GM19328 (cell line): Measurements from ENCODE around the gene CLK2.
"Not testable (repeated sequence)": the region's sequence is repeated elsewhere in the genome, so short reads cannot be mapped to it uniquely, and the experiment has no call there.

Experiments used
- ATAC-seq: cut with Tn5 transposase; IDR thresholded peaks from one replicate; pipeline ENCODE4 v1.9.1; 2021; ENCODE audit warnings: mild to moderate bottlenecking, moderate library complexity; ENCODE audit not compliant: unreplicated experiment

The CLK2 gene

DNA sequence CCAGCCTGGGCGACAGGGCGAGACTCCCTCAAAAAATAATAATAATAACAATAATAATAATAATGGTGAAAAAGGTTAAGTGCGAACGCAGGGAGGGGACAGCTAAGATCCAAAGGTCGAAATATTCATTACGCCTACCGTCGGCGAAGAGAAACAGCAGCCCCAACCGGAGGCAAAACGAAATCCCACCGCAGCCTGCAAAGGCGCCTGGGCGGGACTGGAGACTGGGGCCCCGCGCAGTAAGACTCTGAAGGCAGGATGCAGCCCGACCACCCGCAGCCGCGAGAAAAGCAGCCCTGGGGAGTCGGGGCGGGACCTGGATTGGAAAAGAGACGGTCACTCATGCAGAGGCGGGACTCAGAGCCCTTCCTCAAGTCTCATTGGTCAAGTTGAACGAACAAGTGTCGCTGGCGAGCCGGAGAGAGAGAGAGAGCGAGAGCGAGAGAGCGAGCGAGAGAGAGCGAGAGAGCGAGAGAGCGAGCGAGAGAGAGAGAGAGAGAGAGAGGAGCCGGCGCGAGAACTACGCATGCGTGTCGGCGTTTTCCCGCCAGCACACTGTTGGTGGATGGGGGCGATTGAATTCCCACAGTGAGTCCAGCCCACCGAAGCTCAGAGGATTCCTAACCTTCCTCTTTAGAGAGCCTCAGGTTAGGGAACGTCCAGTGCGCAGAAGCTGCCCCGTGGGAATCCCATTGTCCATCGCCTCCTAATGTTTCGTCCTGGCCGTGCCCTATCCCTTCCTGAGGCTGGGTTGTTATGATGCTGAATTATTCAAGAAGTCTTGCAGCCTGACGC lies 28.7 kb downstream of the CLK2 start:
- ATAC-seq: peak; percentile 87

DNA sequence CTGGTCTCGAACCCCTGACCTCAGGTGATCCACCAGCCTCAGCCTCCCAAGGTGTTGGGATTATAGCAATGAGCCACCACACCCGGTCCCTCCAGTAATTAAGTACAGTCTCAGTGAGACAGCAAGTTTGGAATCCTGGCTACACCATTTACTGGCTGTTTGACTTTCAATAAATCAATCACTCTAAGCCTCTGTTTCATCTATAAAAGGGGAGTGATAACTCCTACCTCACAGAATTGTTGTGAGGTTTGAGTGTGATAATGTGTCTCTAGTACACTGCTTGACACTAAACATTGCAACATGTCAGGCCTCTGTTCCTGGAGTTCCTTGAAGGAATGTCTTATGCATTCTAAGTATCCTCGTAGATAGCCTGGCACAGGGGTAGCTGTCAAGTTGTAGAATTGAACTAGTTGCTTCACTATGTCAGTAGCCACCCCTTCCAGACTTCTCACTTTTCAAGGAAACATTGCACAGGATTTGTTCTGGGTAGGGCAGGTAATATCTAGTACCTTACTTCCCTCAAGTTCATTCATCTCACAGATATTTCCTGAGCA lies 30.4 kb downstream of the CLK2 start:
- ATAC-seq: no peak

GRCh38 chr1:155241841-155242264 lies 31.5 kb downstream of the CLK2 start:
- ATAC-seq: no peak

DNA sequence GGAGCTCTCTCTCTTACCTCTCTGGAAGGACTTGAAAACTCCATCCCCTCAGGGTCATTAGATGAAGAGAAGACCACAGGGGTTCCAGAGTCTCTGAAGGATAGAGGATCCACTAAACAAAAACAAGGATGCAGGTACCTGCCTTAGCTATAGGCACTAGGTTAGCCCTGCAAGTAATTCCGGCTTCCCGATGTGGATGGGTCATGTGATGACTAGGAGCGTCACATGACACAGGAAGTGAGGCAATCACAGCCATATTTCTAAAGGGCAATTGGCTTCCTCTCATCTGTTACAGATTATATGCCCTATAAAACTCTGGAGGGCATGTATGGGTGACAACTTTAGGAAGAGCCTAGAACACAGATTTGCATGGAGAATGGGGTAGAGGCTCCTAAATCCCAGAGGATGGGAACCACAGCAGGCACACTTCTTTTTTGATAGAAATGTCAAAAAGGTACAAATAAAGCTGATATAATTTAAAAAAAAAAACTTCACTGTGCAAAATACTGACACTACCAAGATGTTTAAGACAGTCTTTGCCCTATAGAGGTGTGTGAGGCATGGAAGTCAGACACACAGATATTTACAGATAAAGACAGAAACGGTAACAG lies 32.1 kb downstream of the CLK2 start:
- no peak for ATAC-seq

GRCh38 chr1:155236451-155236850 lies 36.9 kb downstream of the CLK2 start:
- no peak for ATAC-seq

GRCh38 chr1:155235375-155235774 lies 37.9 kb downstream of the CLK2 start:
- ATAC-seq: not testable (repeated sequence)

GRCh38 chr1:155233502-155233901 lies 39.8 kb downstream of the CLK2 start:
- not testable (repeated sequence) for ATAC-seq

DNA sequence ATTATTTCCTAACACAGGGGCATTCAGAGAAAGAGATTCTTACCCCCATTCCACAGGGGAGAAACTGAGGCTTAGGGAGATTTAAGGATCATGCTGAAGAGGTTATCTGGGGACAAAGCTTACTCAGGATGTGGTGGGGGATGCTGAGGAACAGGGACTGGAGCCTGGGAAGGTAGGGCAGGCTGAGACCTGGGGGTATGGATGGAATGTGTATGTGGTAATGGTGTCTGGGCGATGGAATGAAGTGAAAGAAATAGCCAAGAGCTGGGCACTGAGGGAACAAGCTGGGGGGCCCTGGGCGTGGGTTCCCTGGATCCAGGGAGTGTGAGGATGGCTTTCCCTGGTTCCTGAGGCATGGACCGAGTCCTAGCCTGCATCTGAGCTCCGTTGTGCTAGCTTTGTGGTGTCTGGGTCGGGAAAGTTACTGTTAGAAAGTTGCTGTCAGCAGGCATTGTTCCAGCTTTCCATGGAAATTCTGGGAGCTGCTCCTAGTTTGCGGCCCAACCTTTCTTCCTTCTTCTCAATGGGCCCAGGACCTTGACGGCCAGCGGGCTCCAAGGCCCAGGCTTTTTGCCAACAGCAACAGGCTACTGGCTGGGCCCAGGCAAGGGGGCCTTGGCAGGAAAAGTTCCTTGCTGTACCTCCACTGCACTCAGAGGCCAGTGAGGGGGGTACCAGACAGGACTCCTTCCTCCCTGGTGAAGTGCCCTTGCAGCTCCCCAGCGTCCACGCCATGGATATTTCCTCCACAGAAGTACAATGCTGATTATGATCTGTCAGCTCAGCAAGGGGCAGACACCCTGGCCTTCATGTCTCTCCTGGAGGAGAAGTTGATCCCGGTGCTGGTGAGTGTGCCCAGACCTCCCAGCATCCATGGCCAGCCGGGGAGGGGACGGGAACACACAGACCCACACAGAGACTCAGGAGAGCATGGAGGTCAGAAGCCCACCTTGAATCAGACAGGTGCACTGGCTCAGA lies 41.0 kb downstream of the CLK2 start:
- not testable (repeated sequence) for ATAC-seq

DNA sequence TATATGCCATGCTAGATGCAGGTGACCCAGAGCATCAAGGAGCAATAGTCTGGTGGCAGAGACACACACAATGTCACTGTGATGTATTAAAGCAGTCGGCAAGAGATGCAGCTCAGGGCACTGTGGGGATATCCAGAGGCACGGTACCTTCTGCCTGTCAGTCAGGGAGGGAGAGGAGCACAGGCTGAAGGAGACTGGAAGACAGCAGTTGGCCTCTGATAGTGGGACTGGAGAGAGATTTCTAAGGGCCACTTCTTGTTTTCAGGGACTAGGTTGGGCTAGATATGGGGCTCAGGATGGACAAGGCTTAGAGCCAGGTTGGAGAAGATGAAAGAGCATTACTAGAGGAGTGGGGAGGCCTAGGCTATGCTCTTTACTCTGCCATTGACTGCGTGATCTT lies 42.0 kb downstream of the CLK2 start:
- ATAC-seq: not testable (repeated sequence)

DNA sequence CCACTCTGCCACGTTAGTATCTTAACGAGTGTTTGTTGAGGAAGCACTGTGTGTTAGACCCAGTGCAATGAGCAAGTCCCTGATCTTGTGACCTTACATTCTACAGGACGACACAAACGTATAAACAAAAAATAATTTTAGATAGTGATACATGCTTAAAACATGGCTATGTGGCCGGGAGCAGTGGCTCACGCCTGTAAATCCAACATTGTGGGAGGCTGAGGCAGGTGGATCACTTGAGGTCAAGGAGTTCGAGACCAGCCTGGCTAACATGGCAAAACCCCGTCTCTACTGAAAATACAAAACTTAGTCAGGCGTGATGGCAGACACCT lies 45.2 kb downstream of the CLK2 start:
- ATAC-seq: no peak

DNA sequence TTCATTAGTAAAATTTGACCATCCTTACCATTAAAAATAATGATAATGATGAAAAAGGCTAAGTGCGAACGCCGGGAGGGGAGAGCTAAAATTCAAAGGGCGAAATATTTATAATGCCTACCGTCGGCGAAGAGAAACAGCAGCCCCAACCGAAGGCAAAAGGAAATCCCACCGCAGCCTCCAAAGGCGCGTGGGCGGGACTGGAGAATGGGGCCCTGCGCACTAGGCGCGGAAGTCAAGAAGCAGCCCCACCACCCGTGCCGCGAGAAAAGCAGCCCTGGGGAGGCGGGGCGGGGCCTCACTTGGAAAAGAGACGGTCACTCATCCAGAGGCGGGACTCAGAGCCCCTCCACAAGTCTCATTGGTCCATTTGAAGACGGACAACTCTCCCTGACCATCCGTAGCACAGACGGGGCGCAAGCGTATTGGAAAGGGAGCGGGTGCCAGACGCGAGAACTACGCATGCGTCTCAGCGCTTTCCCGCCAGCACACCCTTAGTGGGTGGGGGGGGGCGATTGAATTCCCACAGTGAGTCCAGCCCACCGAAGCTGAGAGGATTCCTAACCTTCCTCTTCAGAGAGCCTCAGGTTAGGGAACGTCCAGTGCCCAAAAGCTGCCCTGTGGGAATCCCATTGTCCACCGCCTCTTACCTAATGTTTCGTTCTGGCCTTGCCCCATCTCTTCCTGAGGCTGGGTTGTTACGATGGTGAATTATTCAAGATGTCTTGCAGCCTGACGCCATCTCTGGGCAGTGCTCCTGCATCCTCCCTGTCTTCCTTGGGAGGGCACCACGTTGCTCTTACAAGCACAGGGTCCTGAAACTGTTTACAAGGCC lies 45.8 kb downstream of the CLK2 start:
- peak; percentile 92 for ATAC-seq

- ATAC-seq: no peak
Observed at GRCh38 chr1:155226910-155227260, 46.4 kb downstream of the CLK2 start.

GRCh38 chr1:155226188-155226909 lies 47.0 kb downstream of the CLK2 start:
- no peak for ATAC-seq

DNA sequence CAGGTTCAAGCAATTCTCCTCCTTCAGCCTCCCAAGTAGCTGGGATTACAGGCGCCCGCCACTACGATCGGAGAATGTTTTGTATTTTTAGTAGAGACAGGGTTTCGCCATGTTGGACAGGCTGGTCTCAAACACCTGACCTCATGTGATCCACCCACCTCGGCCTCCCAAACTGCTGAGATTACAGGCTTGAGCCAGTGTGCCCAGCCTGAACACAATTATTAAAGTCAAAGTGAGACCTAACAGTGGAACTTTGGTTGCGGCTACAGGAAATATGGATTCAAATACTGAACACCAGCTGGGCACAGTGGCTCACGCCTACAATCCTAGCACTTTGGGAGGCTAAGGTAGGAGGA lies 47.9 kb downstream of the CLK2 start:
- ATAC-seq: not testable (repeated sequence)

DNA sequence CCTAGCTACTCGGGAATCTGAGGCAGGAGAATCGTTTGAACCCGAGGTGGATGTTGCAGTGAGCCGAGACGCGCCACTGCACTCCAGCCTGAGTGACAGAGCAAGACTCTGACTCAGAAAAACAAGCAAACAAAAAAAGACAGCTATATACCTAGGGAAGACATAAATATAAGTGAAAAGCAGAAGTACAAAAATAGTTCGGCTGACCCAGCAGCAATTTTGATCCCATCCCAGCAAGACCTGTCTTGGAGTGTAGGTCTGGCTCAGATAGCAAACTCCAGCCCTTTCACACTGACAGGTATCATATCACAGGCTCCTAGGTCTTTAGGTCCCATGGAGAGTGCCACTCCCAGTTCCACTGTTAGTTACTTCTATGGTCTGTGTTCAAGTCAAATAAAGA lies 50.3 kb downstream of the CLK2 start:
- ATAC-seq: no peak

DNA sequence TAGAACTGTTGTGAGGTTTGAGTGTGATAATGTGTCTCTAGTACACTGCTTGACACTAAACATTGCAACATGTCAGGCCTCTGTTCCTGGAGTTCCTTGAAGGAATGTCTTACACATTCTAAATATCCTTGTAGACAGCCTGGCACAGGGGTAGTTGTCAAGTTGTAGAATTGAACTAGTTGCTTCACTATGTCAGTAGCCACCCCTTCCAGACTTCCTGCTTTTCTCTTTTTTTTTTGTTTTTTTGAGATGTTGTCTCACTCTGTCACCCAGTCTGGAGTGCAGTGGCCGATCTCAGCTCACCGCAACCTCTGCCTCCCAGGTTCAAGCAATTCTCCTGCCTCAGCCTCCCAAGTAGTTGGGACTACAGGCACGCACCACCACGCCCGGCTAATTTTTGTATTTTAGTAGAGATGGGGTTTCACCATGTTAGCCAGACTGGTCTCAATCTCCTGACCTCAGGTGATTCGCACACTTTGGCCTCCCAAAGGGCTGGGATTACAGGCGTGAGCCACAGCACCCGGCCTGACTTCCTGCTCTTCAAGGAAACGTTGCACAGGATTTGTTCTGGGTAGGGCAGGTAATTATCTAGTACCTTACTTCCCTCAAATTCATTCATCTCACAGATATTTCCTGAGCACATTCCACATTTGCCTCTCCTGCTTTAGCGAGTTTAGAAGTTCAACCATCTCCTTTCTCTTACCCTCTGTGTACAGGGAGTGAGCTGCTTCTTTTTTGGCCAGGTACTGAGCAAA lies 52.9 kb downstream of the CLK2 start:
- not testable (repeated sequence) for ATAC-seq

DNA sequence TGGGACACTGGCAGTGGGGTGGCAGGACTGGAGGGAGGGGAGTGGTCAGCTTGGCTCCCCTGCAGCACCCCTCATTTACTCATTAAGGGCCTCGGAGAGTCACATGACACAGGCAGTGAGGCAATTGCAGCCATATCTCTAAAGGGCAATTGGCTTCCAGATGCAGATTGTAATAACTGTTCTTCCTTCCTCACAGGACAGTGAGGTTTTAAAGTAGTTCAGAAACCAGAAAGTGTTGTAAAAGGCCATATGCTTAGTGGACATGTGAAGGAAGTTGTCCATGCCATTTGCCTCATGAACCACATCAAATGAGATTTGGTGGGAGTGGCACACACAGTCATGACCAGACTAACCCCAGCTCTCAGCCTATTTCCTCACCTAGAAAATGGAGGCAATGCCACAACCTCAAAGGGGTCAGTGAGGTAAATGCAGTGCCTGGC lies 53.7 kb downstream of the CLK2 start:
- ATAC-seq: no peak

DNA sequence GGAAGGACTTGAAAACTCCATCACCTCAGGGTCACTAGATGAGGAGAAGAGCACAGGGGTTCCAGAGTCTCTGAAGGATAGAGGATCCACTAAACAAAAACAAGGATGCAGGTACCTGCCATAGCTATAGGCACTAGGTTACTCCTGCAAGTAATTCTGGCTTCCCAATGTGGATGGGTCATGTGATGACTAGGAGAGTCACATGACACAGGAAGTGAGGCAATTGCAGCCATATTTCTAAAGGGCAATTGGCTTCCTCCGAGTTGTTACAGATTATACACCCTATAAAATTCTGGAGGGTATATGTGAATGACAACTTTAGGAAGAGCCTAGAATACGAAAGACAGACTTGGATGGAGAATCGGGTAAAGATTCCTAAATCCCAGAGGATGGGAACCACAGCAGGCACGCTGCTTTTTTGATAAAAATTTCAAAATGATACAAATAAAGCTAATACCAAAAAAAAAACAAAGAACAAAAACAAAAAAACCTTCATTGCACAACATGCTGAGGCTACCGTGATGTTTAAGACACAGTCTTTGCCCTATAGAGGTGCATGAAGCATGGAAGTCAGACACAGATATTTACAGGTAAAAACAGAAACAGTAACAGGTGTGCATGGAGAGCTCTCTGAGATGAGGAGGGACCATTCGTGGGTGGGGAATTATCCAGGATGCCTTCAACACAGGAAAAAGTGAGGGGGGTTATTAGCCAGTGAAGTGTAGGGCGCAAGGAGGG lies 54.3 kb downstream of the CLK2 start:
- ATAC-seq: no peak
